Endothelial cell (in vitro differentiated cells): ENCODE data around the gene TMEM59L. TPM values are rescaled to one million over a fixed set of nuclear protein-coding genes. Genes with fewer than 3 reads are reported as not detected.

Source experiments
- DNase-seq: peaks from one replicate; pipeline ENCODE4 v3.0.0; 2021; ENCODE audit warnings: low spot score
- H3K27ac Mint-ChIP-seq: one replicate; pipeline ENCODE4 v1.8.0; 2021; ENCODE audit warnings: mixed read lengths, inconsistent platforms; ENCODE audit not compliant: unreplicated experiment
- H3K27me3 Mint-ChIP-seq: one replicate; pipeline ENCODE4 v1.8.0; 2021; ENCODE audit warnings: mild to moderate bottlenecking, moderate library complexity, mixed read lengths, inconsistent platforms; ENCODE audit not compliant: unreplicated experiment
- H3K36me3 Mint-ChIP-seq: one replicate; pipeline ENCODE4 v1.8.0; 2021; ENCODE audit warnings: mild to moderate bottlenecking, low read depth, mixed read lengths, inconsistent platforms; ENCODE audit not compliant: unreplicated experiment
- H3K4me1 Mint-ChIP-seq: one replicate; pipeline ENCODE4 v1.8.0; 2021; ENCODE audit warnings: mild to moderate bottlenecking, mixed read lengths, inconsistent platforms; ENCODE audit not compliant: unreplicated experiment
- H3K4me3 Mint-ChIP-seq: one replicate; pipeline ENCODE4 v1.8.0; 2021; ENCODE audit warnings: mild to moderate bottlenecking, mixed read lengths, inconsistent platforms; ENCODE audit not compliant: unreplicated experiment
- H3K9me3 Mint-ChIP-seq: one replicate; pipeline ENCODE4 v1.8.0; 2021; ENCODE audit warnings: mixed read lengths, inconsistent platforms; ENCODE audit not compliant: unreplicated experiment
- CTCF ChIP-seq: fragments of 200-600 bp; sonication (generic); IDR thresholded peaks from one replicate; pipeline ENCODE4 v1.5.0; 2021; ENCODE audit warnings: antibody characterized with exemption; ENCODE audit not compliant: unreplicated experiment
- total RNA-seq: library from RNA; stranded (reverse); fragmentation: NEBNext Ultra II Directional; extraction: Animal tissue kit (Norgen Biotek cat#: 25700); gene quantifications from one replicate; pipeline ENCODE4 v1.2.1, GENCODE V29; 2021; ENCODE audit not compliant: unreplicated experiment

The TMEM59L gene
- total RNA-seq, 1 donor from 2014 or later = 0.15 TPM

GRCh38 chr19:18639706-18640243, 27.1 kb downstream of the TMEM59L start:
- no peaks in the 10 kb centered on the region for H3K9me3 Mint-ChIP-seq
- peaks cover 8% of the 10 kb centered on the region for H3K4me1 Mint-ChIP-seq
- DNase-seq = no peak
- H3K36me3 Mint-ChIP-seq = peaks cover 6% of the 10 kb centered on the region
- TF ChIP-seq CTCF = no peak
- no peak overlapping the region for H3K4me3 Mint-ChIP-seq
- H3K27ac Mint-ChIP-seq = no peak overlapping the region
- H3K27me3 Mint-ChIP-seq = peaks cover 10% of the 10 kb centered on the region

- H3K27ac Mint-ChIP-seq = no peak overlapping the region
- no peaks in the 10 kb centered on the region for H3K9me3 Mint-ChIP-seq
- H3K36me3 Mint-ChIP-seq = no peaks in the 10 kb centered on the region
- no peak for DNase-seq
- no peak for TF ChIP-seq CTCF
- H3K4me1 Mint-ChIP-seq = peaks cover 6% of the 10 kb centered on the region
- H3K4me3 Mint-ChIP-seq = no peak overlapping the region
- peaks cover 5% of the 10 kb centered on the region for H3K27me3 Mint-ChIP-seq
Measured at GRCh38 chr19:18644196-18645034, 31.7 kb downstream of the TMEM59L start.

GRCh38 chr19:18645035-18645511, 32.4 kb downstream of the TMEM59L start:
- peaks cover 3% of the 10 kb centered on the region for H3K36me3 Mint-ChIP-seq
- H3K9me3 Mint-ChIP-seq = no peaks in the 10 kb centered on the region
- H3K4me1 Mint-ChIP-seq = peaks cover 6% of the 10 kb centered on the region
- no peak overlapping the region for H3K27ac Mint-ChIP-seq
- peaks cover 8% of the 10 kb centered on the region for H3K27me3 Mint-ChIP-seq
- H3K4me3 Mint-ChIP-seq = no peak overlapping the region
- no peak for DNase-seq
- no peak for TF ChIP-seq CTCF

GRCh38 chr19:18646535-18647370, 34.1 kb downstream of the TMEM59L start:
- Mint-ChIP-seq H3K27me3 (peaks cover 8% of the 10 kb centered on the region), H3K4me1 (peaks cover 6% of the 10 kb centered on the region), H3K27ac (no peak overlapping the region), H3K36me3 (peaks cover 4% of the 10 kb centered on the region), H3K4me3 (peak overlapping the region; percentile 11), H3K9me3 (no peaks in the 10 kb centered on the region)
- DNase-seq = no peak
- TF ChIP-seq CTCF = no peak
